BJ (cell line): ENCODE data around the gene CEP85. TPM values are rescaled to one million over a fixed set of nuclear protein-coding genes. Genes with fewer than 3 reads are reported as not detected.

Experiments used
- CTCF ChIA-PET: fragments of 350-600 bp; formaldehyde crosslinking; extraction: SDS; loops from one replicate; lab custom pipeline; 2021; ENCODE audit warnings: antibody characterized with exemption, inconsistent platforms; lab: Yijun Ruan, JAX
- POLR2A ChIA-PET: fragments of 300-600 bp; sonication (Branson Sonifier 250); formaldehyde crosslinking; extraction: SDS; loops from one replicate; lab custom pipeline; 2021; ENCODE audit warnings: antibody characterized with exemption; lab: Charles Lee
- DNase-seq: peaks from one replicate; pipeline ENCODE4 v3.0.0-alpha.2; 2011; ENCODE audit warnings: low read depth
- H3K27me3 ChIP-seq: 2 replicates; pipeline ENCODE4 v1.6.0; 2011; ENCODE audit warnings: low read length; ENCODE audit not compliant: control insufficient read depth, insufficient read depth
- H3K36me3 ChIP-seq: 2 replicates; pipeline ENCODE4 v1.5.1; 2011; ENCODE audit warnings: low read length; ENCODE audit not compliant: control insufficient read depth, insufficient read depth
- H3K4me3 ChIP-seq: 2 replicates; pipeline ENCODE4 v1.5.1; 2011; ENCODE audit warnings: low read depth, mild to moderate bottlenecking, control low read depth, low read length
- CTCF ChIP-seq: IDR thresholded peaks from 2 replicates; pipeline ENCODE4 v1.5.1; 2011; ENCODE audit warnings: low read depth, mild to moderate bottlenecking, control low read depth, inconsistent platforms, low read length, moderate library complexity; ENCODE audit not compliant: insufficient read depth
- polyA plus RNA-seq: library from polyadenylated mRNA; depleted of rRNA; stranded (reverse); fragments of >200 nt; gene quantifications from 2 replicates; pipeline ENCODE4 v1.2.3, GENCODE V29; 2011

The CEP85 gene
- polyA plus RNA-seq, 1 experiment: 10.8 TPM

DNA sequence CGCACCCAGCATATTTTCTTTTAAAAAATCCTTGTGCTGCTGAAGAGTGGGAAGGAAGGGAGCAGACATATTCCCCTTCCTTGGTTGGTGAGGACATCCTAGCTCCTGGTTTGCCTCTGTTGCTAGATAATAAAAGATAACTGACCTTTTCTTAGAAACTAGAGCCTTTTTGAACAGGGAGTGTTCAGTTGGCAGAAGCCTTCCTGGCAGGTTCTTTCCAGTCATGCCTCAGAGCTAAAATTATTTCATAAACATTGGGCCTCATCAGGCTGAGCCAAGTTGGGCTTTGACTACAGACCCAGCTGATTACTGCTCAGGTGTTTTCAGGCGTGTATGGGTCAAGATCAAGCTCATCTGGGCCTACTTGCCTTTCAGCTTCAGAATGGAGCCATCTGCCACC is 23.2 kb downstream of the CEP85 start:
- H3K4me3 ChIP-seq: no peak overlapping the region
- ChIA-PET CTCF (interaction anchor here (1.1 kb wide), 1 partner anchor 19 kb away, joined by 4 read pairs; no protein-coding TSS in a partner anchor), POLR2A (no interaction called here)
- no peaks in the 10 kb centered on the region for H3K27me3 ChIP-seq
- peaks cover 7% of the 10 kb centered on the region for H3K36me3 ChIP-seq
- no peak for DNase-seq
- TF ChIP-seq CTCF: no peak

- DNase-seq: no peak
- CTCF ChIA-PET: interaction anchor here (0.7 to 1.3 kb wide), 2 partner anchors 104 to 106 kb away, joined by 3 read pairs; no protein-coding TSS in a partner anchor
- POLR2A ChIA-PET: no interaction called here
- Histone ChIP-seq H3K27me3 (no peaks in the 10 kb centered on the region), H3K36me3 (peaks cover 7% of the 10 kb centered on the region), H3K4me3 (no peak overlapping the region)
- TF ChIP-seq CTCF: no peak
These were observed 25.0 kb downstream of the CEP85 start for GRCh38 chr1:26259005-26259404.

GRCh38 chr1:26259578-26259977 is 25.6 kb downstream of the CEP85 start:
- H3K27me3 ChIP-seq: no peaks in the 10 kb centered on the region
- no peak for DNase-seq
- peaks cover 7% of the 10 kb centered on the region for H3K36me3 ChIP-seq
- no peak for TF ChIP-seq CTCF
- H3K4me3 ChIP-seq: no peak overlapping the region
- ChIA-PET POLR2A (no interaction called here), CTCF (interaction anchor here (0.7 to 3.5 kb wide), 2 partner anchors 16 to 104 kb away, joined by 3 to 14 read pairs; no protein-coding TSS in a partner anchor)

GRCh38 chr1:26263212-26263611 is 29.2 kb downstream of the CEP85 start:
- no peak overlapping the region for H3K4me3 ChIP-seq
- TF ChIP-seq CTCF: no peak
- ChIA-PET CTCF (interaction anchor here (1.0 to 3.5 kb wide), 3 partner anchors 12 to 18 kb away, joined by 3 to 14 read pairs (median 3); no protein-coding TSS in a partner anchor), POLR2A (no interaction called here)
- DNase-seq: no peak
- no peaks in the 10 kb centered on the region for H3K27me3 ChIP-seq
- H3K36me3 ChIP-seq: peaks cover 1% of the 10 kb centered on the region

DNA sequence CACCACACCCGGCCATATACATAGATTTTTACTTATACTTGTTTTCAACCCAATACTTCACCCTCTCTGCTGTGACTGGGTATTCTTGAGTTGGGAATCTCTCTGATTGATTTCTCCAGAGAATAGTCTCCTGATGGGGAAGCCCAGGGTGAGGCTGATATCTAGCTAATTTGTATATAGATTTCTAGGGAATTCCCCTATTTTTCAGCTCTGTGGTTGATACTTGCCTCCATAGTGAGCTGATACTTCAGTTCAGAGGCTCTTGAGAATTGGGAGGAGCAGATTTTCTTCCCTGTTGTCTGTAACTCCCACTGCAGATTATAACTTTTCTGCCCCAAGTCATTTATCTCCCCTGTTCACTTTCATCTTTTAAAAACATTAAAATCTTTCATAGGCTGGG is 31.4 kb downstream of the CEP85 start:
- DNase-seq: no peak
- H3K27me3 ChIP-seq: no peaks in the 10 kb centered on the region
- ChIA-PET CTCF (interaction anchor here (0.8 to 2.3 kb wide), 3 partner anchors 10 to 130 kb away, joined by 3 to 11 read pairs (median 3); partner anchors contain the start of gene ZNF593), POLR2A (no interaction called here)
- peaks cover 1% of the 10 kb centered on the region; the same call in 1 of the 2 replicates for H3K36me3 ChIP-seq
- no peak for TF ChIP-seq CTCF
- no peak overlapping the region for H3K4me3 ChIP-seq
